K562 (cell line): ENCODE measurements around the gene AFDN. TPM values are rescaled to one million over a fixed set of nuclear protein-coding genes. Genes with fewer than 3 reads are reported as not detected.
A peak's percentile ranks its signal among the peaks of the same experiment; 100 is the strongest.

ENCODE experiments used
- AFF4 ChIP-seq: sonication (generic); formaldehyde crosslinking; IDR thresholded peaks from 2 replicates; pipeline ENCODE4 v1.8.0; 2023; ENCODE audit warnings: mild to moderate bottlenecking, missing genetic modification reagents
- ARID1B ChIP-seq: fragments of 450-650 bp; IDR thresholded peaks from 2 replicates; pipeline ENCODE4 v1.6.1; 2016; ENCODE audit warnings: antibody characterized with exemption, mild to moderate bottlenecking, inconsistent platforms
- GABPB1 ChIP-seq: sonication (generic); formaldehyde crosslinking; IDR thresholded peaks from 2 replicates; pipeline ENCODE4 v1.8.0; 2022; ENCODE audit warnings: mild to moderate bottlenecking, missing genetic modification reagents
- ID3 ChIP-seq, 2 experiments: fragments of 250-450 bp in 1 of 2; fragments of 450-650 bp in 1 of 2; sonication (Bioruptor Pico) in 1 of 2; IDR thresholded peaks; 2 replicates each; pipeline versions ENCODE4 v1.6.1 to v1.8.0; 2016 to 2021; ENCODE audit warnings: mild to moderate bottlenecking in 2 of 2, moderate library complexity in 2 of 2, missing compliant biosample characterization in 1 of 2, missing genetic modification characterization in 1 of 2
- MBD2 ChIP-seq: sonication (generic); IDR thresholded peaks from 2 replicates; pipeline ENCODE4 v1.6.1; 2016; ENCODE audit warnings: low read depth, borderline replicate concordance
- NFIX ChIP-seq: fragments of 250-450 bp; sonication (Bioruptor Pico); IDR thresholded peaks from 2 replicates; pipeline ENCODE4 v1.4.0; 2020; ENCODE audit warnings: low read depth, mild to moderate bottlenecking, moderate library complexity
- PPARD ChIP-seq: fragments of 250-450 bp; sonication (Bioruptor Pico); IDR thresholded peaks from 2 replicates; pipeline ENCODE4 v1.8.0; 2022; ENCODE audit warnings: inconsistent platforms, mild to moderate bottlenecking, moderate library complexity
- RBM22 ChIP-seq: fragments of 200-400 bp; formaldehyde crosslinking; IDR thresholded peaks from 2 replicates; pipeline ENCODE4 v1.6.1; 2018; ENCODE audit warnings: low read length, low read depth; ENCODE audit not compliant: poor library complexity, severe bottlenecking
- SIN3B ChIP-seq: fragments of 450-650 bp; IDR thresholded peaks from 2 replicates; pipeline ENCODE4 v1.6.1; 2017; ENCODE audit warnings: low read depth, mild to moderate bottlenecking, moderate library complexity
- SNRNP70 ChIP-seq: fragments of 200-400 bp; formaldehyde crosslinking; optimal IDR thresholded peaks from 2 replicates; pipeline ENCODE3; 2017; ENCODE audit warnings: low read depth, low read length
- TCF15 ChIP-seq: fragments of 250-450 bp; sonication (Bioruptor Pico); IDR thresholded peaks from 2 replicates; pipeline ENCODE4 v1.8.0; 2022; ENCODE audit warnings: moderate library complexity, mild to moderate bottlenecking, inconsistent platforms
- ZEB2 ChIP-seq: fragments of 450-650 bp; IDR thresholded peaks from 2 replicates; pipeline ENCODE4 v1.6.1; 2016
- ZFP1 ChIP-seq: fragments of 450-650 bp; formaldehyde crosslinking; IDR thresholded peaks from 2 replicates; pipeline ENCODE4 v1.4.0; 2020; ENCODE audit warnings: mild to moderate bottlenecking, mixed read lengths
- ZHX1 ChIP-seq: fragments of 150-350 bp; conservative IDR thresholded peaks from 2 replicates; pipeline ENCODE4 v1.6.1; 2014; ENCODE audit warnings: low read length
- ZNF589 ChIP-seq: fragments of 200-800 bp; sonication (Bioruptor generic); IDR thresholded peaks from 2 replicates; pipeline ENCODE4 v1.6.1; 2016; ENCODE audit warnings: low read depth, missing genetic modification characterization, missing compliant biosample characterization
- ZNF639 ChIP-seq, 2 experiments: fragments of 200-800 bp in 1 of 2; sonication (Bioruptor generic) in 1 of 2; sonication (generic) in 1 of 2; formaldehyde crosslinking in 1 of 2; IDR thresholded peaks in 1 of 2; conservative IDR thresholded peaks in 1 of 2; 2 replicates each; pipeline versions ENCODE4 v1.5.0 to v1.6.1; 2016 to 2020; ENCODE audit warnings: missing compliant biosample characterization in 1 of 2, missing genetic modification characterization in 1 of 2, missing genetic modification reagents in 1 of 2
- polyA plus RNA-seq, 8 experiments: library from polyadenylated mRNA; depleted of rRNA in 4 of 8; stranded (reverse) in 5 of 8; unstranded in 3 of 8; fragments of >200 nt; fragmentation: Nextera tagmentation in 2 of 8; fragmentation: Illumina TruSeq in 1 of 8; extraction: Ambion mirVana in 2 of 8; extraction: Trizol in 1 of 8; gene quantifications; 2 replicates each; pipeline versions ENCODE4 v1.2.1 to v1.2.3, GENCODE V29; 2011 to 2014; ENCODE audit warnings: inconsistent platforms in 1 of 8, missing spikeins in 1 of 8
- total RNA-seq, 7 experiments: library from RNA; depleted of rRNA in 6 of 7; stranded (reverse); fragments of >200 nt in 6 of 7; fragmentation: Illumina TruSeq in 2 of 7; extraction: Trizol in 2 of 7; gene quantifications; 2 replicates each; pipeline versions ENCODE4 v1.2.1 to v1.2.3, GENCODE V29; 2011 to 2021; ENCODE audit warnings: low replicate concordance in 1 of 7

AFDN gene
- total and polyA plus RNA-seq, 9 of the 15 experiments (the other 6 are each of a cell fraction or from before 2014, with no cell fraction given), result 7.2 to 129 (median 105) TPM

GRCh38 chr6:167840160-167840525, 13.4 kb downstream of the AFDN start (continued):
- TF ChIP-seq PPARD (CRISPR knock-in tag), result no peak
- TF ChIP-seq MBD2, result no peak
- TF ChIP-seq AFF4 (CRISPR knock-in tag), result no peak
- TF ChIP-seq SNRNP70, result no peak
- TF ChIP-seq RBM22, result no peak
- no peak for TF ChIP-seq GABPB1 (CRISPR knock-in tag)
- no peak for TF ChIP-seq SIN3B
- TF ChIP-seq ZNF589 (CRISPR knock-in tag), result no peak
- 0 out of 4 replicates have a peak, but pooled peaks of 1 of the 2 experiments have one; percentile 31 for TF ChIP-seq ZNF639 (CRISPR knock-in tag; conservative IDR thresholded peaks at IDR 0.05 in 1 of 2, IDR thresholded peaks at IDR 0.05 in 1 of 2)
- TF ChIP-seq NFIX, result no peak
- no peak for TF ChIP-seq ID3 (CRISPR knock-in tag; IDR thresholded peaks at IDR 0.05)
- no peak for TF ChIP-seq ID3 (tag; IDR thresholded peaks at IDR 0.05)
- TF ChIP-seq ARID1B, result no peak
- no peak for TF ChIP-seq ZEB2
- TF ChIP-seq ZFP1 (CRISPR knock-in tag), result no peak
- TF ChIP-seq ZHX1, result no peak
- no peak for TF ChIP-seq TCF15 (CRISPR knock-in tag)
